GM23338 (cell line): ENCODE results near the gene CYB561D2. TPM values are rescaled to one million over a fixed set of nuclear protein-coding genes. Genes with fewer than 3 reads are reported as not detected.

ENCODE experiments used
- ATAC-seq: fragments of 200-7000 bp; cut with Tn5 transposase; 3 replicates; pipeline ENCODE4 v1.9.1; 2020
- DNase-seq: peaks from one replicate; pipeline ENCODE4 v3.0.0-alpha.2; 2015; ENCODE audit warnings: low spot score
- H2AFZ ChIP-seq: fragments of 200-600 bp; sonication (generic); 2 replicates; pipeline ENCODE4 v1.8.0; 2016; ENCODE audit warnings: antibody characterized with exemption, mild to moderate bottlenecking, moderate library complexity
- H3F3A ChIP-seq: fragments of 200-600 bp; sonication (generic); replicated peaks from 2 replicates; pipeline ENCODE4 v1.8.0; 2017; ENCODE audit warnings: antibody characterized with exemption, mixed run types, low read depth
- H3K27ac ChIP-seq: fragments of 200-600 bp; sonication (generic); 2 replicates; pipeline ENCODE4 v1.6.1; 2016; ENCODE audit warnings: low read depth
- H3K27me3 ChIP-seq: fragments of 200-600 bp; sonication (generic); 2 replicates; pipeline ENCODE4 v1.8.0; 2016; ENCODE audit warnings: mild to moderate bottlenecking, mixed run types, moderate library complexity; ENCODE audit not compliant: insufficient read depth
- H3K36me3 ChIP-seq: fragments of 200-600 bp; sonication (generic); 2 replicates; pipeline ENCODE4 v1.8.0; 2016; ENCODE audit warnings: mild to moderate bottlenecking; ENCODE audit not compliant: insufficient read depth
- H3K4me1 ChIP-seq: fragments of 200-600 bp; sonication (generic); 2 replicates; pipeline ENCODE4 v1.8.0; 2016; ENCODE audit warnings: mild to moderate bottlenecking, moderate library complexity; ENCODE audit not compliant: insufficient read depth
- H3K4me2 ChIP-seq: fragments of 200-600 bp; sonication (generic); 2 replicates; pipeline ENCODE4 v1.7.1; 2017; ENCODE audit warnings: mixed run types
- H3K4me3 ChIP-seq: fragments of 200-600 bp; sonication (generic); 2 replicates; pipeline ENCODE4 v1.6.1; 2016; ENCODE audit warnings: mixed run types
- H3K79me2 ChIP-seq: fragments of 200-600 bp; sonication (generic); replicated peaks from 2 replicates; pipeline ENCODE4 v1.8.0; 2017; ENCODE audit warnings: mild to moderate bottlenecking; ENCODE audit not compliant: insufficient read depth
- H3K9me2 ChIP-seq: fragments of 200-600 bp; sonication (generic); 2 replicates; pipeline ENCODE4 v1.8.0; 2017; ENCODE audit not compliant: insufficient read depth
- H4K20me1 ChIP-seq: fragments of 200-600 bp; sonication (generic); replicated peaks from 2 replicates; pipeline ENCODE4 v1.8.0; 2017; ENCODE audit warnings: mild to moderate bottlenecking; ENCODE audit not compliant: insufficient read depth
- H3K27ac Mint-ChIP-seq: 2 replicates; pipeline ENCODE4 v1.8.0; 2020; ENCODE audit warnings: inconsistent platforms, mild to moderate bottlenecking, moderate library complexity, mixed read lengths
- H3K27me3 Mint-ChIP-seq: 3 replicates; pipeline ENCODE4 v1.8.0; 2022; ENCODE audit warnings: low read depth, mild to moderate bottlenecking, moderate library complexity, mixed read lengths, inconsistent platforms; ENCODE audit not compliant: insufficient read depth, poor library complexity
- H3K36me3 Mint-ChIP-seq: 3 replicates; pipeline ENCODE4 v1.8.0; 2021; ENCODE audit warnings: low read depth, mild to moderate bottlenecking, inconsistent platforms, moderate library complexity, mixed read lengths
- H3K4me1 Mint-ChIP-seq: 3 replicates; pipeline ENCODE4 v1.8.0; 2020; ENCODE audit warnings: mild to moderate bottlenecking, inconsistent platforms, mixed read lengths
- H3K4me3 Mint-ChIP-seq: 3 replicates; pipeline ENCODE4 v1.8.0; 2021; ENCODE audit warnings: moderate library complexity, mild to moderate bottlenecking, inconsistent platforms, mixed read lengths
- H3K9me3 Mint-ChIP-seq: 3 replicates; pipeline ENCODE4 v1.8.0; 2020; ENCODE audit warnings: moderate library complexity, mild to moderate bottlenecking, inconsistent platforms, mixed read lengths
- CREB1 ChIP-seq: fragments of 250-450 bp; sonication (Bioruptor Pico); IDR thresholded peaks from 2 replicates; pipeline ENCODE4 v1.5.0; 2020; ENCODE audit warnings: low read depth, mild to moderate bottlenecking, moderate library complexity
- CTCF ChIP-seq, 2 experiments: fragments of 200-600 bp in 1 of 2; sonication (generic) in 1 of 2; conservative IDR thresholded peaks; 2 replicates each; pipeline versions ENCODE4 v1.5.1 to v1.6.1; 2016 to 2017; ENCODE audit warnings: antibody characterized with exemption in 2 of 2, low read depth in 2 of 2, mild to moderate bottlenecking in 2 of 2, moderate library complexity in 1 of 2
- ETS1 ChIP-seq: IDR thresholded peaks from 2 replicates; pipeline ENCODE4 v1.6.1; 2016; ENCODE audit warnings: antibody characterized with exemption
- EZH2 ChIP-seq: fragments of 200-600 bp; sonication (generic); IDR thresholded peaks from one replicate; pipeline ENCODE4 v1.8.0; 2017; ENCODE audit warnings: antibody characterized with exemption, mild to moderate bottlenecking, low read depth; ENCODE audit not compliant: unreplicated experiment
- EZH2phosphoT487 ChIP-seq: fragments of 200-600 bp; sonication (generic); IDR thresholded peaks from one replicate; pipeline ENCODE4 v1.8.1; 2018; ENCODE audit warnings: antibody characterized with exemption; ENCODE audit not compliant: unreplicated experiment
- JUNB ChIP-seq: IDR thresholded peaks from one replicate; pipeline ENCODE4 v1.6.1; 2016; ENCODE audit warnings: antibody characterized with exemption; ENCODE audit not compliant: unreplicated experiment
- NANOG ChIP-seq: IDR thresholded peaks from 2 replicates; pipeline ENCODE4 v1.6.1; 2016; ENCODE audit warnings: antibody characterized with exemption, borderline replicate concordance
- REST ChIP-seq: IDR thresholded peaks from one replicate; pipeline ENCODE4 v1.6.1; 2018; ENCODE audit warnings: antibody characterized with exemption; ENCODE audit not compliant: unreplicated experiment
- STAT1 ChIP-seq: IDR thresholded peaks from one replicate; pipeline ENCODE4 v1.6.1; 2016; ENCODE audit warnings: antibody characterized with exemption; ENCODE audit not compliant: unreplicated experiment
- ZNF114 ChIP-seq: fragments of 250-450 bp; sonication (Bioruptor Pico); IDR thresholded peaks from 2 replicates; pipeline ENCODE4 v1.5.0; 2020; ENCODE audit warnings: mild to moderate bottlenecking, moderate library complexity
- ZNF331 ChIP-seq: fragments of 250-450 bp; sonication (Bioruptor Pico); IDR thresholded peaks from 2 replicates; pipeline ENCODE4 v1.5.0; 2020; ENCODE audit warnings: low read depth, mild to moderate bottlenecking, moderate library complexity
- polyA plus RNA-seq: library from polyadenylated mRNA; unstranded; fragments of >200 nt; fragmentation: Nextera tagmentation; extraction: Ambion mirVana; gene quantifications from 2 replicates; pipeline ENCODE4 v1.2.1, GENCODE V29; 2016
- total RNA-seq: library from RNA; depleted of rRNA; stranded (reverse); fragments of >200 nt; shearing (Covaris generic); gene quantifications from 2 replicates; pipeline ENCODE4 v1.2.3, GENCODE V29; 2014

CYB561D2 gene
- total and polyA plus RNA-seq, 2 experiments from 2014 or later, result 10.1 to 18.2 TPM

DNA sequence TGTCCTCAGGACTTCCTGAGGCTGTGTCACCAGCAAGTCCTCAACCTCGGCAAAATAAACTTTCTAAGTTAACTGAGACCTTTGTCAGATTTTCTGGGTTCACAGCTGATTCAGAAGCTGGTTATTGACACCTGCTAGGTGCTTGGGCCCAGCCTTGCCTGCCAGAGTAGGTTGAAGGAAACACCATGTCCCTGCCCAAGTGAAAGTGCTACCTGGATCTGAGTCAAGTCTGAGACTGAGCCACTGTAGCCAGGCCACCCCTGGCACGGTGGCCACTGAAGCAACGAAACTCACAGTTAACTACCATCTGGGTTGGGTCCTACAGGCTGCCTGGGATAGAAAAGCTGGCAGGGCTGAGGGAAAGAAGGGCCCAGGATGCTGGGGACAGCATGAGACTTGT, 36.3 kb upstream of the CYB561D2 start:
- H3K4me1 Mint-ChIP-seq, result peaks cover 10% of the 10 kb centered on the region
- H3K4me3 ChIP-seq, result no peak overlapping the region
- H3K36me3 ChIP-seq, result peaks cover 6% of the 10 kb centered on the region
- H3K4me1 ChIP-seq, result no peaks in the 10 kb centered on the region; the same call in 1 of the 2 replicates
- no peaks in the 10 kb centered on the region; the same call in 1 of the 2 replicates for H4K20me1 ChIP-seq
- peaks cover 7% of the 10 kb centered on the region for H3K27me3 Mint-ChIP-seq
- H3K27me3 ChIP-seq, result no peaks in the 10 kb centered on the region
- no peak overlapping the region for H2AFZ ChIP-seq
- H3K79me2 ChIP-seq, result peaks cover 11% of the 10 kb centered on the region
- no peak overlapping the region for H3K4me2 ChIP-seq
- ATAC-seq (no peak), DNase-seq (no peak)
- no peak overlapping the region for H3K4me3 Mint-ChIP-seq
- no peak for TF ChIP-seq ETS1
- no peak for TF ChIP-seq JUNB
- TF ChIP-seq ZNF331 (CRISPR knock-in tag), result no peak
- no peak for TF ChIP-seq ZNF114 (CRISPR knock-in tag)
- TF ChIP-seq CTCF (conservative IDR thresholded peaks at IDR 0.05; ENCODE audit: low read depth in 2 of 2), result no peak
- no peak for TF ChIP-seq NANOG
- no peak for TF ChIP-seq REST
- TF ChIP-seq EZH2, result no peak
- TF ChIP-seq STAT1, result no peak
- TF ChIP-seq CREB1 (CRISPR knock-in tag), result no peak
- no peak for TF ChIP-seq EZH2phosphoT487
- H3K9me2 ChIP-seq, result no peaks in the 10 kb centered on the region
- 0 out of 2 replicates have a peak, but pooled peaks cover 6% of the 10 kb centered on the region for H3F3A ChIP-seq
- peaks cover 66% of the 10 kb centered on the region for H3K36me3 Mint-ChIP-seq
- H3K9me3 Mint-ChIP-seq, result peaks cover 28% of the 10 kb centered on the region
- no peak overlapping the region for H3K27ac Mint-ChIP-seq
- no peak overlapping the region for H3K27ac ChIP-seq
